HepG2 (cell line): Measurements from ENCODE around the gene PNLIPRP1. TPM values are rescaled to one million over a fixed set of nuclear protein-coding genes. Genes with fewer than 3 reads are reported as not detected.

Experiments used
- FOXO1 ChIP-seq: sonication (generic); formaldehyde crosslinking; IDR thresholded peaks from 2 replicates; pipeline ENCODE4 v1.4.0; 2020; ENCODE audit warnings: missing genetic modification reagents
- RERE ChIP-seq: IDR thresholded peaks from 2 replicates; pipeline ENCODE4 v1.6.1; 2016; ENCODE audit warnings: low read depth, missing genetic modification reagents, missing compliant biosample characterization
- ZNF142 ChIP-seq: sonication (generic); formaldehyde crosslinking; IDR thresholded peaks from 2 replicates; pipeline ENCODE4 v1.4.0; 2020; ENCODE audit warnings: missing genetic modification reagents
- polyA plus RNA-seq, 8 experiments: library from polyadenylated mRNA; depleted of rRNA in 3 of 8; stranded (reverse) in 7 of 8; unstranded in 1 of 8; fragments of >200 nt; fragmentation: Illumina TruSeq in 4 of 8; extraction: Trizol in 4 of 8; gene quantifications; 2 replicates each; pipeline versions ENCODE4 v1.2.1 to v1.2.3, GENCODE V29; 2011 to 2016; ENCODE audit warnings: low read depth in 4 of 8, missing spikeins in 1 of 8, mixed read lengths in 1 of 8; ENCODE audit not compliant: insufficient read depth in 1 of 8
- total RNA-seq, 5 experiments: library from RNA; depleted of rRNA; stranded (reverse); fragments of >200 nt; fragmentation: Illumina TruSeq; extraction: Trizol; gene quantifications; 2 replicates each; pipeline ENCODE4 v1.2.3, GENCODE V29; 2016; ENCODE audit warnings: low read depth in 1 of 5

PNLIPRP1 gene
- total and polyA plus RNA-seq, 2 of the 13 experiments (the other 11 are each of a cell fraction or from before 2014, with no cell fraction given), result not detected

DNA sequence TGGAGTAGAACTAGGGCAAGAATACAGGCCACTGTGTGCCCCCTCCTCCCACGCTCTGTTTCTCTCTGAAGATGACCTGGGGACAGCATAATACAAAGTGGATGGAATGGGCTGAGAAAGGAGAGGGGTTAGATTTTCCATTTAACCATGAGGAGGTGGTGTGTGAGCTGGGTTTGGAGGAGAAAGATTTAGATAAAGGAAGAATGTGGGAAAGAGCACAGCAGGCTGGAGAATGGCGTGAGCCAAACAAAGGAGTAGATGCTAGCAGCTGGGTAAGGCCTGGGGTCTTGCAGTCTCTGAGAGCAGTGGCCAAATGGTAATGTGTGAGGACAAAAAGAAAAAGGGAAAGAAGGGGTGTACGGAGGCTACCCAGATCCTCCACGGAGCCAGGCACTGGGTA, 38.6 kb downstream of the PNLIPRP1 start (continued):
- TF ChIP-seq ZNF142 (CRISPR knock-in tag) (no peak), RERE (no peak), FOXO1 (CRISPR knock-in tag) (no peak)
- TF ChIP-seq, all 625 proteins: peak for 0
